Amniotic stem cell (primary cell): ENCODE data around the gene PRKD1.
"Not testable (repeated sequence)": the region's sequence is repeated elsewhere in the genome, so short reads cannot be mapped to it uniquely, and the experiment has no call there.

Experiments
- DNase-seq: peaks from one replicate; lab custom pipeline; 2025; lab: John Stamatoyannopoulos, UW

The PRKD1 gene

DNA sequence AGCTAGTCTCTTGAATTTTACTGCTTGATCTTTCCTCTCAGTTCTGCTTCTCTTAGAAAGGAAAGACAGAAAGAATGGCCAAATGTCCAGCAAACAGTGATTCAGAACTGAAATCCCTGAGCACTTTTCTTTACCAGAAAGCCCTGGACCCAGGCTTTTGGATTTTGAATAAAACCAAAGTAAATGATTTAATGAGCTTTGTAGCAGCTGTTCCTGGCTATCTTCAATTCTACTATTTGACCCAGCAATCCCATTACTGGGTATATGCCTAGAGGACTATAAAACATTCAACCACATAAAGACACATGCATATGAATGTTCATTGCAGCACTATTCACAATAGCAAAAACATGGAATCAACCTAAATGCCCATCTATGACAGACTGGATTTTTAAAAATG lies 187.2 kb downstream of the PRKD1 start:
- DNase-seq: no peak

DNA sequence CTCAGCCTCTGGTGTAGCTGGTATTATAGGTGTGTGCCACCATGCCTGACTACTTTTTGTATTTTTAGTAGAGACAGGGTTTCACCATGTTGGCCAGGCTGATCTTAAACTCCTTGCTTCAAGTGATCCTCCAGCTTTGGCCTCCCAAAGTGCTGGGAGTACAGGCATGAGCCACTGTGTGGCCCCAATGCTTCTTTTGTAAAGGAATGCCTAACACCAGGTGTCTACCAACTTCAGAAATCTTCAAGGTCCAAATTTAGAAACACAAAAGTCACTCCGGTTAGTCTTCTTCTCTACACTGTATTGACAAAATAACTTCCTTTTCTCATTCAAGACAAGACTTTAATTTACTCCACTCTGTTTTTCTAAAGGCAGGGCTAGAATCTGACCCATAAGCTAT lies 188.7 kb downstream of the PRKD1 start:
- DNase-seq: no peak

DNA sequence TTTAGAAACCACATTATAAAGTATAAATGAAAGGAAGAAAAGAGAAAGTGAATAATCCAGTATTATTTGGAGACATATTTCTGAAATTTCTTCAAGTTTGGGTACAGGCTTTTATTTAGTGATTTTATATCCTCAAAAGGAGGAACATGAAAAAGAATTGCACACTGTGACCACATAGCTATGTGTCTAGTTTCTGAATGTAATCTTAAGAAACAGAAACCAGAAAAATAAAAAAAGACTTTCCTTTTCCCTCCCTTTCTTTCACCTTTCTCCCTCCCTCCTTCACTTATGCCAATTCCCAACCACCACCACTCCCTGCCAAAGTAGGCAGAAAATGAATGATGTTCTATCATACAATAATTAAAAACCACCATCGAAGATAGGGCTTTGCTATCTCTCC lies 189.6 kb downstream of the PRKD1 start:
- DNase-seq: no peak

DNA sequence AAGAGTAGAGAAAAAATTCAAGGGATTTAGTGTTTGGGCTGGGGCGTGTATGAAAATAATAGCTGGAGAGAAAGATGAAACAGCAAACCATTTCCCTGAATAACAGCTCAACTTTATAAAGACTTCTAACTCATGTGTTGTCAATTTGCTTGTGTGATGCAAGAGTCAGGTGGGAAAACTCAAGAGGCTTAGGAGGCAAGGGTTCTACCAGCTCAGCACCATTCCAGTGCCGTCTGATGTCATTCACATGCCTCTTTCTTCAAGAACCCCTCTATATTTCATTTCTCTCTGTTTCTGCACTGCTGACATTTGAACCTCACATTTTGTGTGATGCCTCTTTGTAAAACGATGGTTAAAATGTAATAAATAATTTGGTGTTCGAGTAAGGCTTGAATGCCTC lies 192.2 kb downstream of the PRKD1 start:
- DNase-seq: no peak

DNA sequence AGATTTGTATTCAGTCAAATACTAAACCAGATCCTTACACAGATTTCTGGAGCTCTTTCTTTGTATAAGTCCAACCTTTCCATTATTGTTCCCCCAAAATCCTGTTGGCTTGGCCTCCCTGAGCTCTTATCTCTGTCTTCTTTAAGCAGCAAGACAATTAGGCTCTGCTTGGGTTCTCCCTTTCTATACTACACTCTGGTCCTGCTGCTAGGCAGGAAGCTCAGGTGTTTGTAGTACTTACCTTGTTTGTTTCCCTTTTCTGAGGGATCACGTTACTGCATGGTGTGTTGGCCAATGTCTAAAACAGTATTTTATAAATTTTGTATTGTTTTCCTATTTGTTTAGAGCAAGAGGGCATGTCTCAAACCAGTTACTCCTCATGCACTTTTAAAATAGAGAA lies 192.9 kb downstream of the PRKD1 start:
- no peak for DNase-seq

DNA sequence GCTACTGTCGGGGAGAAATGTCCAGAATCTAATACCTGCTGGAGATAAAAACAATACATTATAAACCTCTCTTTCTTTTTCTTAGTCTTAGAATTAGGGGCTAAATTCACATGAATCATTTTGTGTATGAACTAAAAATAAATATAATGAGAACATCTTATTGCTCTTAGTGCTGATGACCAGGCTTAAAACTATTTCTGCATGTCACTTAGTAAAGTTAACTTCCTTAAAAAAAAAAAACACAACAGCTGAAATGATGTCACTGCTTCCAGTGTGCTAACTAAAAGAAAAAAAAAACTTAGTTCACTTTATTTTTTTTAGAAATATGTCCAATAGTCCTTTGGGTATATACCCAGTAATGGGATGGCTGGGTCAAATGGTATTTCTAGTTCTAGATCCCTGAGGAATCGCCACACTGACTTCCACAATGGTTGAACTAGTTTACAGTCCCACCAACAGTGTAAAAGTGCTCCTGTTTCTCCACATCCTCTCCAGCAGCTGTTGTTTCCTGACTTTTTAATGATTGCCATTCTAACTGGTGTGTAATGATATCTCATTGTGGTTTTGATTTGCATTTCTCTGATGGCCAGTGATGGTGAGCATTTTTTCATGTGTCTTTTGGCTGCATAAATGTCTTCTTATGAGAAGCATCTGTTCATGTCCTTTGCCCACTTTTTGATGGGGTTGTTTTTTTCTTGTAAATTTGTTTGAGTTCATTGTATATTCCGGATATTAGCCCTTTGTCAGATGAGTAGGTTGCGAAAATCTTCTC lies 200.9 kb downstream of the PRKD1 start:
- DNase-seq: peak; percentile 58

DNA sequence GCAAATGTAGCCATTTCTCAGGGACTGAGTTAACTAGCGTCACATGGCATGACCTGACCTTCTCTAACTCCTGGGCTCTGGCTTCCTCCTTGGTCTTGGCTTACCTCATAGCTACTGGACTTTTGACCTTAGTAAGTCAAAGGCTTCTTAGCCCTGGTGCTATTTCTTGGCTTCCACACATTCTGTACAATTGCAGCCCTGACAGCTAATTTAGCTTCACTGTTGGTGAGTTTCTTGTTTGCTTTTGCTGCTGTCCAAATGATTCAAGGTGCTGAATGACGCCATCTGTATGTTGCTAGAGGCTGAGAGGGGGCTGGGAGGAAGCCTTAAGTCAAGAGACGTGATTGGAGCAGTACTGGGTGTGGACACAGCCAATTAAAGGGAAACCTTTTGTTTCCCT lies 202.7 kb downstream of the PRKD1 start:
- no peak for DNase-seq

DNA sequence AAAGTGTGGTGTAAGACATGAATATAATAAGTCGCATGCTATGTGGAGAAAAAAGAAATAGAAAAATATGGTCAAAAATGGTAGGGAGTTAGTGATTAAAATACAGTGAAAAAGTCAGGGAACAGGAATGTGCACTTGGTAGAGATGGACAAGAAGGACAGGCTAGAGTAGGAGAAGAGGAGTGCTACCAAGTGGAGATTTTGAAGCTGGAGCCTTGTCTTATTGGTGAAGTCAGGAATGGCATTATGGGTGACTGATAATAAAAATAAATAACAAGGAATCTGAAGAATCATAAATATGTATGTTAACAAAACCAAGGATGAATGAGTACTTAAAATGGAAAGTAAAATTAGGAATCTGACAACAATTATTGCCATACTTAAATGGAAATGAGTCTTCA lies 204.8 kb downstream of the PRKD1 start:
- DNase-seq: no peak

DNA sequence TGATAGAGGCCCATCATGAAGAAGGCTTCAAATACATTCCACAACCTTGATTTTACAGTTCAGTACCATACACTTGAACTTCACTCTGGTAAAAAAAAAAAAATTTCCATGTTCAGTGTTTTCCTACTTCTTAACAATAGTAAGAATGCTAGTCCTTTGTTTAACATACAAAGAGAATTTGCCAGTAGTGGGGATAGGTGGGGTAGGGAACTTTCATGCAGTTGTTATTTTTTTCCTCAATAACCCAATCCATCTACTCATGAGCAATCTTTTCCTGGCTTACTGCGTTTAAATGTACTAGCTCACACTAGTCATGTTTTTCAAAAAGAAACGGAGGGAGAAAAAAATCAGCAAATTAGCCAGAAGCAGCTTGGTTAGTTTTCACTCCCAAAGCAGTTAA lies 206.1 kb downstream of the PRKD1 start:
- no peak for DNase-seq

DNA sequence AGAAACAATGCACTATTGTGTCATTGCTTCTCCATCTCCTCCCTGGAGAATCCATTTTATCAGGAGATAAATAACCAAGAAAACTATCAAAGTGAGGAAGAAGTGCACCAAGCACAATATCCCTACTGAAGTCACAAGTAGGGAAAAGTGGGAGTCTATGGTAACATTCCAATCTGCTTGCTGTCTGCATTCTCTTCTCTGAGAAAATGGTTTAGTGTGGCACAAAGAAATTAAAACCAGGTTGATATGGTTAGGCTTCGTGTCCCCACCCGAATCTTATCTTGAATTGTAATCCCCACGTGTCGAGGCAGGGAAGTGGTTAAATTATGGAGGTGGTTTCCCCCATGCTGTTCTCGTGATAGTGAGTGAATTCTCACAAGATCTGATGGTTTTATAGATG lies 209.7 kb downstream of the PRKD1 start:
- DNase-seq: no peak

DNA sequence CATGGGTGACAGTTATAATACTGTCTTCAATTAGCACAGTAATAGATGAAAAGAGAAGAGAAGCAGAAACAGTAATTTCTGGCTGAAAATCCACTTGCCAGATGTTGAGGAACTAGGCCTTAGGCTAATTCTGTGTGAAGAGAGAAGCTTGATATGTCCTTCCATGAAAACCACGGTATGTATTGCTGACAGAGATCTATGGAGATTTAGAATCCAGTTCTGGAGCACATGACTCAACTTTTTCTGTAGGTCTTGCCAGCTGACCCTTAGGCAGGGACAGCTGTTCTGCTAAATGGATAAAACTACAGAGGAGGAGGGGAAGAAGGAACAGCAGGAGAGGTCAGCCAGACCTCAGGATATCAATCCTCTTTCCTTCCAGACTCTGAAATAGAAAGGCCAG lies 211.5 kb downstream of the PRKD1 start:
- DNase-seq: no peak

DNA sequence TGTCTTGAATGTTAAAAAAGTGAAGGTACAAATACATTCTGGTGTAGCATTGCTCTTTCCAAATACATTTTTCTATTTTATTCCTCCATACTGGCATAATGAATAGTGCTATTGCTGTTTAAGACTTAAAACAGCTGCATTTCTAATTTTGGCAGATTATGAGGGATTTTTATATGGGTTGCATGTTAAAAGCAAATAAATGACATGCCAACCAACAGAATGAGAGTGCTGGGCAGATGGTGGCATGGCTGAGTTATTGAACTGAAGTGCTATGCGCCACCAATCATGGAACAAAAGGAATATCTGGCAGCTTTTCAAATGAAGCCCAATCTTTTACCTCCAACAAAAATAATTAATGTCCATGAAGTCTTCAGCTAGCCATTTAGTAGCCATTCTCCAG lies 215.0 kb downstream of the PRKD1 start:
- DNase-seq: no peak

DNA sequence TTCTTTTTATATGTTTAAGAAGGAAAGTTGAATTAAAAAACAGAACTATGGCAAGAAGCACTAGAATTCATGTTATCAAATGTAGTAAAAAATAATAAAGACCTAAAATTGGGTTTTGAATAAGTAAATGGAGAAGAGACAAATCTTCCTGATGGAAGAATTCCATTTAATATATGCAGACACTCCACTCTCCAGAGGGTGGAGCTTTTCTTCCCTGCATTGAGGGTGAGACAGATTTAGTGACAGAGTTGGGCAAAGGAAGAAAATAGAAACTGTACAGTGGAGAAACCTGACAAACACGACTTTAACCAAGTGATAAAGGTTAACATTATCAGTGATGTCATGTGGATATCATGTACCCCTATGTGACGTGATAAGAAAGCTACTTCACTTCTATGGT lies 217.6 kb downstream of the PRKD1 start:
- no peak for DNase-seq

DNA sequence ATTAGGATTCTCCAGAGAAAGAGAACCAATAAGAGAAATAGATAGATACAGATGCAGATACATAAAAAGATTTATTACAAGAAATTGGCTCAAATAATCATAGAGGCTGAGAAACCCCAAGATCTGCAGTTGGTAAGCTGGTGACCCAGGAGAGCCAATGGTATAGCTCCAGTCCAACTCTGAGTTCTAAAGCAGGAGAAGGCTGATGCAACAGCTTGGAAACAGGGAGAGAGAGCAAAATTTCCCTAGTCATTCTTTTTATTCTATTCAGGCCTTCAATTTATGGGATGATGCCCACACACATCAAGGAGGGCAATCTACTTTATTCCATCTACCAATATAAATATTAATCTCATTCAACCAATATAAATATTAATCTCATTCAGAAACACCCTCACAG lies 218.2 kb downstream of the PRKD1 start:
- no peak for DNase-seq

DNA sequence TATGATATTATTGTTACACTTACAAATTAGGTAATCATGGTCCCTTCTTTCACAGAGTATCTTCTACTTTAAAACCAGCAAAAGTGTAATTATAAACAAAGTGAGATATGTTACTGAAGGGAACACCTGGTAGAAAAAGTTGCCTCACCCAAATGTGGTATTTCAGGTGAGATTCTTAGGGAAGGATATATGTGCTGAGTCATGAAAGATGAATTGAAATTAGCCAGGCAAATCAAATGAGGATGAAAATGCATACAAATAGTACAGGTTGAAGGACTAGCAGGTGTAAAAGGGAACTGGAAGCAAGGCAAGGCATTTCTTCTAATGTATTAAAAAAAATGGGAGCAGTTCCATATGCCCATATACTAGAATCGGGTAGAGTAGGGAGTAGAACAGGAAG lies 220.9 kb downstream of the PRKD1 start:
- DNase-seq: no peak

DNA sequence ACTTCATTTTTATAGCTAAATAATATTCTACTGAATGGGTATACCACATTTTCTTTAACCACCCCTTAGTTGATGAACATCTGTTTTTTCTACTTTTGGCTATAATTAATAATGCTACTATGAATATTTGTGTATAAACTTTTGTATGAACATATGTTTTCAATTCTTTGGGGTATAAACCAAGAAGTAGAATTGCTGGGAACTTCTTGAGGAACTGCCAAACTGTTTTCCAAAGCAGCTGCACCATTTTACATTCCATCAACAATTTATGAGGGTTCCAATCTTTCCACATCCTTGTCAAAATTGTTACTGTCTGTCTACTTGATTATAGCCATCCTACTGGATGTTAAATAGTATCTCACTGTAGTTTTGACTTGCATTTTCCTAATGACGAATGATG lies 221.8 kb downstream of the PRKD1 start:
- no peak for DNase-seq

DNA sequence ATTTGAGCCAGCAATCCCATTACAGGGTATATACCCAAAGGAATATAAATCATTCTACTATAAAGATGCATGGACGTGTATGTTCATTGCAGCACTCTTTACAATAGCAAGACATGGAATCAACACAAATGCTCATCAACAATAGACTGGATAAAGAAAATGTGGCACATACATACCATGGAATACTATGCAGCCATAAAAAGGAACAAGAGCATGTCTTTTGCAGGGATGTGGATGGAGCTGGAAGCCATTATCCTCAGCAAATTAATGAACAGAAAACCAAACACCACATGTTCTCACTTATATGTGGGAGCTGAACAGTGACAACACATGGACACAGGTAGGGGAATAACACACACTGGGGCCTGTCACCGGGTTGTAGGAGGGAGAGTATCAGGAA lies 238.1 kb downstream of the PRKD1 start:
- not testable (repeated sequence) for DNase-seq

DNA sequence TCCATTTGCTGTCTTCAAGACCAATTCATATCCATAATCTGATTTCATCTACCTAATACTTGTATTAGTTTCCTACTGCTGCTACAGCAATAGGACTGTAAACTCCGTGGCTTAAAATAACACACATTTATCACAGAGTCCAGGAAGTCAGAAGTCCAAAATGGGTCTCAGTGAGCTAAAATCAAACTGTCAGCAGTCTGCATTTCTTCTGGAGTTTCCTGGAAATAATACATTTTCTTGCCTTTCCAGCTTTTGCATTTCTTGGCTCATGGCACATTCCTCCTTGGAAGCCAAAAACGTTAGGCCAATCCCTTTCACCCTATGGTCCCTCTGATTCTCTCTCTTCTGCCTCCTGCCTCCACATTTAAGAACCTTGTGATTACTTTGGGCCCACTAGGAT lies 239.8 kb downstream of the PRKD1 start:
- DNase-seq: no peak

DNA sequence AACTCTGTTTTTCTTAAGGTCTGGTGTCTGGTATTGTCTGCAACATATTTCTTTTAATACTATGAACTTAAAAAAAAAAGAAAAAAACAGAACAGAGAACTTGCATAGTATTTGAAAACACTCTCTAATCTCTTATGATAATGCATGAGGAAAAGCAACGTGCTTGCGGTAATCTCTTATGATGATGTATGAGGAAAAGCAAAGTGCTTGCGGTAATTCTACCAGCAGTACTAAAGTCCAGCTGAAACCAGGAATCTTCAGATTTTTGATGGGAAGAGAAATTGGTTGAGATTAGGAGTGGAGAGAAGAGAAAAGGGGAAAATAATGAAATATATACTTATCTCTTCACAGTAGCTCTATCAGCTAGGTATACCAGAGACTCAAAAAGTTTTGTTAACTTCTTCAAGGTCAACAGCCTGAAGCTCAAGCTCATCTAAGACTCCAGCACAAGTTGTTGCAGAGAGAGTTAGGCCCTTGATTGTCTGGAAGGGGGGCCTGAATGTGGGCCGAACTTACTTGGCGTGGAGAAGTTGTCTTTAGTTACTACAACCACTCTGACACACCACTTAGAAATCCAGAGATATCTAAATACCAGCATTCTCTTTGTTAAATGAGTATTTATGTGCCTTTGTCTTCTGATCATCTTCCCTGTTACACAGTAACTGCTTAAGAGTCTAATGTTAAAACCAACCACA lies 240.4 kb downstream of the PRKD1 start:
- no peak for DNase-seq

DNA sequence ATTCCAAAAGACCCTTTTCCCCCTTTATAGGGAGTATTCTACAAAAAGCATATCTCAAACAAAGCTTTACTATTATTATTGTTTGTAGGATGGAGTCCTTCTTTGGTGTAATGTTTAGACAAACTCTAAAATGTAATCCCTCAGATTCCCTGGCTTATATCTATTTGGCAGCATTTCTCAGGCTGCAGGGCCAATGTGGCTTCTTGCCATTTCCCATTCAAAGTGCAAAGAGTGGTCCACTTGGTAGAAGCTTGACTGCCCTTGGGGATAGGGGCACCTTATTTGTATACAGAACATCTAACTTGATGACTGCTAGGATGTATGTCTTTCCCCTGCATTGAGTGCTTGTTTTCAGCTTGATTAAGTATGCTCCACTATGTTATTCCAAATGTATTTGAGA lies 242.7 kb downstream of the PRKD1 start:
- no peak for DNase-seq

DNA sequence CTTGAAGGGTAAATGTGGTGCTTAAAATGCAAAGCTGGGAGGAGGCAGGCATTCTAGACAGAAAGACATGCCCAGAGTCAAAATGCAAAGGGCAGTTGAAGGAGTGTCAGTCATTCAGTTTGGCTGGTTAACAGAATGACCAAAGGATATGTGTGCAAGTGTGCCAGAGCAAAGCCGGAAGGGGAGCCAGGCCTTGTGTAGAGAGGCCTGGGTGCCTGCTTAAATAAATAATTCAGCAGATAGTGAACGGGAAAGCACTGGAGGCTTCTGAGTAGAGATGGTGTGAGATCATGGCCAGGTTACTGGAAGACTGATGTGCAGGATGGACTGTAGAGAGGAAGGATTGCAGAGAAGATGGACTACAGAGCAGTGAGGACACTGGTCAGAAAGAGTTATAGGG lies 244.9 kb downstream of the PRKD1 start:
- DNase-seq: no peak

DNA sequence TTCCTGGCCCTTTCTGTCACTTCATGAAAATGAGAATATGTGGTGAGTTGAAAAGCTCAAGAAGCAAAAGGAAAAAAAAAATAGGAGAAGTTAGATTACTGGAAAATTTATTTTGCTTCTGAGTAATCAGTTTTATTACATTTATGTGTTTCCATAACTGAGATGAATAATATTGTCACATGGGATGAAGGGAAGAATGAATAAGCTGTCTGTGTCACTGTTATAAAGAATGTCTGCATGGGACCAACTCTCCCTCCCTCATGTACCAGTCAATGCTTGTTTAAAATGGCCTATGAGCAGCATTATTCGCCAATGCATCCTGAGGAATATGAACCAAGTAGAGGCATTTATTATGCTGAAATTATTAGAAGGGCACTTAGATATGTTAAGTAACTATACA lies 246.3 kb downstream of the PRKD1 start:
- DNase-seq: no peak

DNA sequence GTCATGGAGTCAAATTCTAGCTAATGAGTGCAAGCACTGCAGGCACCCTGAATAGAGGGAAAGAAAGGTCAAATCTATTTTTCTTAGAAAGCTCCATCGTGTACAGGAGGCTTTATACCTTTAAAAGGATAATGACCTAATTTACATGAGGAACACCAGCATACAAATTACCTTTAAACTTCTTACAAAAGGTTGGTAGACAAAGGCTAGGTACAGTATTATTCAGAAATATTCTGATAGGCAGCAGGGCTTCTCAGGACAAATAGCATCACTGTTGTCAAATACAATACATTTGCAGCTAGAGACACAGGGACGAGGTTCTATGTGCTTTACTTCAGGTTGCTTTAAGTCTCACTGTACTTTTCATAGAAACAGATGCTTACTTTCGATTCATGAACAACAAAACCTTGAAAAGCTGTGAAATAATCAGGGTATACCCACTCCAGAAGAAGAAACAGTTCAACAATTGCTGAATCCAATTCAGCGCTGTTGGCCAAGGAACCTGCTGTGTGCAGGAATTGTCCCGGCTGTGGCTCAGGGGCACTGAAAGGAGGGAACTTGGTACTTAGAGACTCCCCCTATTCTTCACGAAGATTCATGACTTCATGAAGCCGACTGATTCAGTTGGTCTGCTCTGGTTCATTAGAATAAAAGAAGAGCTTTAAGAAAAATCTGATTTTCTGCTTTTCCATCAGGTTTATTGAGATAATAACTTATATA lies 252.9 kb downstream of the PRKD1 start:
- DNase-seq: no peak
